Neural progenitor cell (in vitro differentiated cells): ENCODE data around the gene PRKAR2A. TPM values are rescaled to one million over a fixed set of nuclear protein-coding genes. Genes with fewer than 3 reads are reported as not detected.

Experiments used
- DNase-seq: peaks from one replicate; pipeline ENCODE4 v3.0.0-alpha.2; 2016; ENCODE audit warnings: low spot score
- H2AFZ ChIP-seq: fragments of 200-600 bp; sonication (generic); replicated peaks from 2 replicates; pipeline ENCODE4 v1.6.1; 2016; ENCODE audit warnings: antibody characterized with exemption
- H3F3A ChIP-seq: fragments of 200-600 bp; sonication (generic); 2 replicates; pipeline ENCODE4 v1.6.1; 2016; ENCODE audit warnings: antibody characterized with exemption, low read depth
- H3K27ac ChIP-seq: fragments of 200-600 bp; sonication (generic); 2 replicates; pipeline ENCODE4 v1.5.1; 2016; ENCODE audit warnings: mild to moderate bottlenecking
- H3K27me3 ChIP-seq: fragments of 200-600 bp; sonication (generic); 2 replicates; pipeline ENCODE4 v1.6.1; 2016; ENCODE audit warnings: mild to moderate bottlenecking, moderate library complexity
- H3K36me3 ChIP-seq: fragments of 200-600 bp; sonication (generic); 2 replicates; pipeline ENCODE4 v1.5.1; 2016
- H3K4me1 ChIP-seq: fragments of 200-600 bp; sonication (generic); 2 replicates; pipeline ENCODE4 v1.6.1; 2016; ENCODE audit warnings: mixed run types
- H3K4me2 ChIP-seq: fragments of 200-600 bp; sonication (generic); 2 replicates; pipeline ENCODE4 v1.6.1; 2016
- H3K4me3 ChIP-seq: fragments of 200-600 bp; sonication (generic); 2 replicates; pipeline ENCODE4 v1.5.1; 2016
- H3K79me2 ChIP-seq: fragments of 200-600 bp; sonication (generic); 2 replicates; pipeline ENCODE4 v1.6.1; 2016; ENCODE audit warnings: low read depth
- H3K9ac ChIP-seq: fragments of 200-600 bp; sonication (generic); 2 replicates; pipeline ENCODE4 v1.6.1; 2016
- H3K9me3 ChIP-seq: fragments of 200-600 bp; sonication (generic); 2 replicates; pipeline ENCODE4 v1.5.1; 2016; ENCODE audit warnings: low read depth
- H4K20me1 ChIP-seq: fragments of 200-600 bp; sonication (generic); 2 replicates; pipeline ENCODE4 v1.6.1; 2016; ENCODE audit warnings: low read depth
- H3K27ac Mint-ChIP-seq: 3 replicates; pipeline ENCODE4 v1.8.0; 2021; ENCODE audit warnings: mixed read lengths
- H3K27me3 Mint-ChIP-seq: 2 replicates; pipeline ENCODE4 v1.8.0; 2022; ENCODE audit warnings: low read depth, mild to moderate bottlenecking, inconsistent platforms, moderate library complexity, mixed read lengths; ENCODE audit not compliant: insufficient read depth
- H3K36me3 Mint-ChIP-seq: 3 replicates; pipeline ENCODE4 v1.8.0; 2021; ENCODE audit warnings: mixed read lengths
- H3K4me1 Mint-ChIP-seq: 3 replicates; pipeline ENCODE4 v1.8.0; 2021; ENCODE audit warnings: mixed read lengths
- H3K4me3 Mint-ChIP-seq: 3 replicates; pipeline ENCODE4 v1.8.0; 2021; ENCODE audit warnings: mild to moderate bottlenecking, moderate library complexity, mixed read lengths
- H3K9me3 Mint-ChIP-seq: 3 replicates; pipeline ENCODE4 v1.8.0; 2020; ENCODE audit warnings: mixed read lengths
- CTCF ChIP-seq: fragments of 200-600 bp; sonication (generic); IDR thresholded peaks from 2 replicates; pipeline ENCODE4 v1.5.1; 2017; ENCODE audit warnings: antibody characterized with exemption, mild to moderate bottlenecking
- EZH2 ChIP-seq: fragments of 200-600 bp; sonication (generic); IDR thresholded peaks from 2 replicates; pipeline ENCODE4 v1.6.1; 2017; ENCODE audit warnings: antibody characterized with exemption, mild to moderate bottlenecking, moderate library complexity
- EZH2phosphoT487 ChIP-seq: fragments of 200-600 bp; sonication (generic); IDR thresholded peaks from 2 replicates; pipeline ENCODE4 v1.6.1; 2017; ENCODE audit warnings: antibody characterized with exemption
- total RNA-seq: library from RNA; depleted of rRNA; stranded (reverse); fragments of >200 nt; gene quantifications from 2 replicates; pipeline ENCODE4 v1.2.3, GENCODE V29; 2015; ENCODE audit warnings: low replicate concordance

The PRKAR2A gene
- total RNA-seq, 1 donor from 2014 or later = 25.0 TPM

GRCh38 chr3:48788544-48789162, 59.0 kb downstream of the PRKAR2A start:
- no peak for TF ChIP-seq CTCF
- TF ChIP-seq EZH2phosphoT487 = no peak
- TF ChIP-seq EZH2 = no peak
- Histone ChIP-seq H4K20me1 (no peaks in the 10 kb centered on the region), H3F3A (no peaks in the 10 kb centered on the region), H3K4me3 (no peak overlapping the region), H3K9me3 (no peaks in the 10 kb centered on the region), H3K27ac (no peak overlapping the region), H3K4me1 (no peaks in the 10 kb centered on the region), H3K36me3 (no peaks in the 10 kb centered on the region), H3K79me2 (no peaks in the 10 kb centered on the region), H3K4me2 (no peak overlapping the region), H2AFZ (no peak overlapping the region), H3K27me3 (no peaks in the 10 kb centered on the region), H3K9ac (no peak overlapping the region)
- no peak for DNase-seq
- Mint-ChIP-seq H3K27ac (no peak overlapping the region), H3K36me3 (peaks cover 1% of the 10 kb centered on the region), H3K27me3 (no peaks in the 10 kb centered on the region), H3K9me3 (no peaks in the 10 kb centered on the region), H3K4me1 (no peaks in the 10 kb centered on the region), H3K4me3 (no peak overlapping the region)

GRCh38 chr3:48784426-48785120, 63.1 kb downstream of the PRKAR2A start:
- no peaks in the 10 kb centered on the region for H4K20me1 ChIP-seq
- DNase-seq = no peak
- no peak overlapping the region for H3K9ac ChIP-seq
- no peak overlapping the region for H2AFZ ChIP-seq
- no peaks in the 10 kb centered on the region for H3K79me2 ChIP-seq
- Mint-ChIP-seq H3K27ac (no peak overlapping the region), H3K4me1 (no peaks in the 10 kb centered on the region), H3K27me3 (peaks cover 3% of the 10 kb centered on the region), H3K4me3 (no peak overlapping the region), H3K36me3 (peaks cover 1% of the 10 kb centered on the region), H3K9me3 (no peaks in the 10 kb centered on the region)
- no peaks in the 10 kb centered on the region for H3K9me3 ChIP-seq
- no peaks in the 10 kb centered on the region for H3K36me3 ChIP-seq
- H3K4me2 ChIP-seq = no peak overlapping the region
- no peaks in the 10 kb centered on the region for H3K27me3 ChIP-seq
- no peaks in the 10 kb centered on the region for H3F3A ChIP-seq
- TF ChIP-seq CTCF = no peak
- no peak for TF ChIP-seq EZH2
- TF ChIP-seq EZH2phosphoT487 = no peak
- no peak overlapping the region for H3K27ac ChIP-seq
- no peak overlapping the region for H3K4me3 ChIP-seq
- no peaks in the 10 kb centered on the region for H3K4me1 ChIP-seq

- Mint-ChIP-seq H3K9me3 (no peaks in the 10 kb centered on the region), H3K27me3 (peaks cover 3% of the 10 kb centered on the region), H3K4me3 (no peak overlapping the region), H3K36me3 (peaks cover 1% of the 10 kb centered on the region), H3K4me1 (no peaks in the 10 kb centered on the region), H3K27ac (no peak overlapping the region)
- H3K4me3 ChIP-seq = no peak overlapping the region
- H3K4me2 ChIP-seq = no peak overlapping the region
- H3K79me2 ChIP-seq = no peaks in the 10 kb centered on the region
- TF ChIP-seq CTCF (no peak), EZH2 (no peak), EZH2phosphoT487 (no peak)
- no peaks in the 10 kb centered on the region for H3F3A ChIP-seq
- no peak overlapping the region for H2AFZ ChIP-seq
- no peak for DNase-seq
- H3K27me3 ChIP-seq = no peaks in the 10 kb centered on the region
- no peak overlapping the region for H3K27ac ChIP-seq
- no peaks in the 10 kb centered on the region for H4K20me1 ChIP-seq
- no peaks in the 10 kb centered on the region for H3K4me1 ChIP-seq
- no peaks in the 10 kb centered on the region for H3K36me3 ChIP-seq
- no peak overlapping the region for H3K9ac ChIP-seq
- H3K9me3 ChIP-seq = no peaks in the 10 kb centered on the region
Observed at GRCh38 chr3:48783304-48783703, 64.4 kb downstream of the PRKAR2A start.
